Neutrophil (primary cell): ENCODE results near the gene ARMC8.

Experiments used
- H3K27ac ChIP-seq: fragments of 200-600 bp; sonication (generic); 2 replicates; pipeline ENCODE4 v1.5.1; 2016; ENCODE audit warnings: mild to moderate bottlenecking, moderate library complexity
- H3K27me3 ChIP-seq: fragments of 200-600 bp; sonication (generic); 2 replicates; pipeline ENCODE4 v1.6.0; 2016; ENCODE audit warnings: mild to moderate bottlenecking
- H3K36me3 ChIP-seq: fragments of 200-600 bp; sonication (generic); 2 replicates; pipeline ENCODE4 v1.5.1; 2017
- H3K4me1 ChIP-seq, 2 experiments: fragments of 200-600 bp in 1 of 2; sonication (generic) in 1 of 2; 1 replicate in 1 of 2; 2 replicates in 1 of 2; pipeline versions ENCODE4 v1.5.1 to v1.6.1; 2013 to 2016; ENCODE audit warnings: low read depth in 1 of 2, low read length in 1 of 2, mild to moderate bottlenecking in 1 of 2, moderate library complexity in 1 of 2; ENCODE audit not compliant: control insufficient read depth in 1 of 2, insufficient read depth in 1 of 2
- H3K4me3 ChIP-seq, 2 experiments: fragments of 200-600 bp in 1 of 2; sonication (generic) in 1 of 2; 1 replicate in 1 of 2; 2 replicates in 1 of 2; pipeline ENCODE4 v1.5.1; 2013 to 2016; ENCODE audit warnings: low read depth in 1 of 2, low read length in 1 of 2, mild to moderate bottlenecking in 1 of 2, moderate library complexity in 1 of 2
- H3K9me3 ChIP-seq: fragments of 200-600 bp; sonication (generic); 2 replicates; pipeline ENCODE4 v1.5.1; 2016
- TF ChIP-seq, protein P1 (sequence below): fragments of 200-600 bp; sonication (generic); IDR thresholded peaks from 2 replicates; pipeline ENCODE4 v1.5.1; 2016; ENCODE audit warnings: antibody characterized with exemption

The ARMC8 gene

DNA sequence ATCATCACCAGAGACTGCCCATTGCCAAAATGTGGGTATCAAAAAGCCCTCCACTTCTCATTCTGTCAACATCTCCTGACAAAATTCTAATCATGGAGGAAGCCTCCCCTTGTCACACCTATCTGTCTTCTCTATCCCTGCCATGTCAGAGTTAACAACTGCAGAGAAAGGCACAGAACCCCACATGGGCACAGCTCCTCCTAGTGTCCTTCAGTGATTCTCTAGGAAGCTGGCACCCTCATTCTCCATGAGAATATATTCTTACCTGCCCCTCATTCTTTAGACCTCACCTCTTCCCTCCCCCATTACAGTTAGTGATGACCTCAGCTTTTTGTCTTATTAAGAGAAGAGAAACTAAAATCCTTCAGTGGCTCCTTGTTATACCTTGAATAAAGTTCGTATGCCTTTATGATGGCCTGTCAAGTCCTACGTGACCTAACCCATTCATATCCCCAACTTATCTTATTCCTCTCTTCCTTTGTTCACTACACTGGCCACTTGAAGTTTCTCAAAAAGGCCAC is 97.9 kb downstream of the ARMC8 start:
- TF ChIP-seq, protein P1, sequence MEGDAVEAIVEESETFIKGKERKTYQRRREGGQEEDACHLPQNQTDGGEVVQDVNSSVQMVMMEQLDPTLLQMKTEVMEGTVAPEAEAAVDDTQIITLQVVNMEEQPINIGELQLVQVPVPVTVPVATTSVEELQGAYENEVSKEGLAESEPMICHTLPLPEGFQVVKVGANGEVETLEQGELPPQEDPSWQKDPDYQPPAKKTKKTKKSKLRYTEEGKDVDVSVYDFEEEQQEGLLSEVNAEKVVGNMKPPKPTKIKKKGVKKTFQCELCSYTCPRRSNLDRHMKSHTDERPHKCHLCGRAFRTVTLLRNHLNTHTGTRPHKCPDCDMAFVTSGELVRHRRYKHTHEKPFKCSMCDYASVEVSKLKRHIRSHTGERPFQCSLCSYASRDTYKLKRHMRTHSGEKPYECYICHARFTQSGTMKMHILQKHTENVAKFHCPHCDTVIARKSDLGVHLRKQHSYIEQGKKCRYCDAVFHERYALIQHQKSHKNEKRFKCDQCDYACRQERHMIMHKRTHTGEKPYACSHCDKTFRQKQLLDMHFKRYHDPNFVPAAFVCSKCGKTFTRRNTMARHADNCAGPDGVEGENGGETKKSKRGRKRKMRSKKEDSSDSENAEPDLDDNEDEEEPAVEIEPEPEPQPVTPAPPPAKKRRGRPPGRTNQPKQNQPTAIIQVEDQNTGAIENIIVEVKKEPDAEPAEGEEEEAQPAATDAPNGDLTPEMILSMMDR, result no peak
- H3K27ac ChIP-seq, result no peak overlapping the region
- H3K36me3 ChIP-seq, result peaks cover 90% of the 10 kb centered on the region

DNA sequence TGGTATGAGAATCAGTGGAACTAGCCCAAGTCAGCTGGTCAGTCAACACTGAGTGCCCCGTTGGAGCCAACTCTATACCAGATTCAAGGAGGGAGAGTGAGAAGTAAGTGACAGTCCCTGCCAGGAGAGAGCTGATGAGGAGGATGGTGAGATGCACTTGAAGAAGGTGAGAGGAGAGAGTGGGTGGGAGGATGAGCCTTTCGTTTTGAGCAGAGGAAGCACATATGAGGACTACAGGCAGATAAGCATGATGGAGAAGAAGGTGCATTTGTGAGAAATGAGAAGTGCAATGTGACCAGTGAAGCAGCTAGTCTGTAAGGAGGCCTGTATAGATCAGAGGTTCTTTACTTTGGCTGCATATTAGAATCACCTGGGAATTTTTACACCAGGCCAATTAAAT is 102.2 kb downstream of the ARMC8 start:
- Histone ChIP-seq H3K4me1 (no peaks in the 10 kb centered on the region), H3K9me3 (no peaks in the 10 kb centered on the region), H3K36me3 (peaks cover 99% of the 10 kb centered on the region), H3K27ac (no peak overlapping the region), H3K4me3 (no peak overlapping the region), H3K27me3 (no peaks in the 10 kb centered on the region)
- TF ChIP-seq, protein P1, result no peak

More for the DNA sequence above, 97.9 kb downstream of the ARMC8 start:
- Histone ChIP-seq H3K27me3 (no peaks in the 10 kb centered on the region), H3K4me1 (no peaks in the 10 kb centered on the region), H3K9me3 (no peaks in the 10 kb centered on the region), H3K4me3 (no peak overlapping the region)

DNA sequence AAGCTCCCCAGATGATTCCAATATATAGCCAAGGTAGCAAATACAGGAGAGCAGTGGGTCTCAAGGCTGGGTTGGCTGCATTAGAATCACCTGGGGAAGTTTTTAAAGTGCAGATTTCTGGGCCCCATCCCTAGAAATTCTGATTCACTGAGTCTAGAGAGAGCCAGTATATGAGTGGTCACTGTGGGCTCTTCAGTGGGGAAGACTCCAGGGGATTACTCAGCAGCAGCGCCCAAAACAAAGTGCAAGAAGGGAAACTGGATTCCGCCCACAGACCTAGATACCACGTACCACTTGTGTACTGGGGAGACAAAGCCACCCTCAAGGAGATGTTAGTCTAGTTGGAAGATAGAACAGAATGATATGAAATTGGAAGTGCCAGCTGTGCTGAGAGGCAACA is 102.6 kb downstream of the ARMC8 start:
- Histone ChIP-seq H3K4me3 (no peak overlapping the region), H3K27me3 (no peaks in the 10 kb centered on the region), H3K36me3 (peaks cover 99% of the 10 kb centered on the region), H3K27ac (no peak overlapping the region), H3K9me3 (no peaks in the 10 kb centered on the region), H3K4me1 (no peaks in the 10 kb centered on the region)
- TF ChIP-seq, protein P1, result no peak

DNA sequence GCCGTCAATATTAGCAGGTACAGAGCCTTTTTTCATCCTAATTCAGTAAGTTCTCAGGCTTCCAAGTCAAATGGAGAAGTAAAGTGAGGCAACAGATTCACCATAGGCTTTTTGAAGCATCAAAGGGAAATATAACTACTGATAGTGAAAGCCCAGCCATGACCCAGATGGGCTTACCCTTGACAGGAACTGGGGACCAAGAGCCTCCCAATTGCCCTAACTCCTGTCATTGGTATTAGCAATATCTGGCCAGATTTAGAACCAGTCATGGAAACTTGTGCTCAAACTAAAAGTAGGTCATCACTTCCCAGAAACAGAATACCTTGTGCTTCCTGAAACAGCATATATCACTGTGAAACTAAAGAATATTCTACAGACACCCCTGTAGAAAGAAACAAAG is 109.5 kb downstream of the ARMC8 start:
- no peak overlapping the region for H3K27ac ChIP-seq
- H3K27me3 ChIP-seq, result no peaks in the 10 kb centered on the region
- no peak overlapping the region for H3K4me3 ChIP-seq
- TF ChIP-seq, protein P1, result no peak
- no peaks in the 10 kb centered on the region for H3K9me3 ChIP-seq
- H3K4me1 ChIP-seq, result no peaks in the 10 kb centered on the region
- H3K36me3 ChIP-seq, result peaks cover 85% of the 10 kb centered on the region

DNA sequence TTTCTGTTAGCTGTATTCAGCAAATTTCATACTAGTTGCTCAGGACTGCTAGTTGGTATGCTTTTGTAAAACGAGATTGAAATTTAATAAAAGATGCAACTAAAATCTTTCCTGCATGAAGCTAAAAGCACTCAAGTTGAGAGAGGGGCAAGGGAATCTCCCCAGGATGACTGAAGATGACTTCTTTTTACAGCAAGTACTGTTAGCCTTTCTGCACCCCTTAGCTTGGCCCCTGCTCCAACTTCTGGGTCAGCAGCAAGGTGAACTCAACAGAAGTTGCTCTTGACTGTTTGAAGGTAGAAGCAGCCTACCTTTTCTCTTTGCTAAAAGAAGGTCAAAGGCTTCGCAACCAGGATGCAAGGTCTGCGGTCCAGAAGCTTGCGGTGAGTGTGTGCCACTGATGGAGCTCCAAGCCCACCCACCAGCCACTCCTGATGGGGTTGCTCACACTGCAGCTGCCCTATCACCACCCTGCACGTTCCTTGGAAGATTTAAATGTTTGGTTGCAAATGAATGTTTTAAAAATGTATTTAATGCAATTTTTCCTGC is 110.0 kb downstream of the ARMC8 start:
- TF ChIP-seq, protein P1, result no peak
- no peak overlapping the region for H3K27ac ChIP-seq
- no peaks in the 10 kb centered on the region for H3K9me3 ChIP-seq
- peaks cover 80% of the 10 kb centered on the region for H3K36me3 ChIP-seq
- no peaks in the 10 kb centered on the region for H3K27me3 ChIP-seq
- no peak overlapping the region for H3K4me3 ChIP-seq
- no peaks in the 10 kb centered on the region for H3K4me1 ChIP-seq
